Karpas-422 (cell line): Measurements from ENCODE around the gene PER1. TPM values are rescaled to one million over a fixed set of nuclear protein-coding genes. Genes with fewer than 3 reads are reported as not detected.
A peak's percentile ranks its signal among the peaks of the same experiment; 100 is the strongest.

Experiments
- DNase-seq: peaks from one replicate; pipeline ENCODE4 v3.0.0-alpha.2; 2015
- H2AFZ ChIP-seq: fragments of 200-600 bp; sonication (generic); 2 replicates; pipeline ENCODE4 v1.6.1; 2014; ENCODE audit warnings: antibody characterized with exemption, low read length, mixed read lengths
- H3K27ac ChIP-seq: fragments of 200-600 bp; sonication (generic); 2 replicates; pipeline ENCODE4 v1.5.1; 2014; ENCODE audit warnings: mild to moderate bottlenecking, low read length, moderate library complexity
- H3K27me3 ChIP-seq: fragments of 200-600 bp; sonication (generic); 2 replicates; pipeline ENCODE4 v1.6.1; 2014; ENCODE audit warnings: low read length, mixed read lengths
- H3K36me3 ChIP-seq: fragments of 200-600 bp; sonication (generic); 2 replicates; pipeline ENCODE4 v1.6.1; 2014; ENCODE audit warnings: low read length, mixed read lengths; ENCODE audit not compliant: insufficient read depth
- H3K4me1 ChIP-seq: fragments of 200-600 bp; sonication (generic); 2 replicates; pipeline ENCODE4 v1.6.1; 2014; ENCODE audit warnings: mild to moderate bottlenecking, low read length, mixed read lengths
- H3K4me2 ChIP-seq: fragments of 200-600 bp; sonication (generic); 2 replicates; pipeline ENCODE4 v1.6.1; 2014; ENCODE audit warnings: low read length, low read depth, mild to moderate bottlenecking; ENCODE audit not compliant: poor library complexity, severe bottlenecking
- H3K4me3 ChIP-seq: fragments of 200-600 bp; sonication (generic); 2 replicates; pipeline ENCODE4 v1.5.1; 2014; ENCODE audit warnings: mild to moderate bottlenecking, antibody characterized with exemption, low read length, mixed read lengths
- H3K79me2 ChIP-seq: fragments of 200-600 bp; sonication (generic); 2 replicates; pipeline ENCODE4 v1.6.1; 2014; ENCODE audit warnings: mild to moderate bottlenecking, low read length, mixed read lengths
- H3K9ac ChIP-seq: fragments of 200-600 bp; sonication (generic); 2 replicates; pipeline ENCODE4 v1.6.0; 2014; ENCODE audit warnings: low read length
- H3K9me2 ChIP-seq: fragments of 200-600 bp; sonication (generic), shearing (Covaris generic); replicated peaks from 2 replicates; pipeline ENCODE4 v1.6.0; 2014; ENCODE audit warnings: mild to moderate bottlenecking, low read length, moderate library complexity; ENCODE audit not compliant: insufficient read depth
- H3K9me3 ChIP-seq: fragments of 300-700, 200-600 bp; sonication (generic); 2 replicates; pipeline ENCODE4 v1.6.1; 2014; ENCODE audit warnings: low read length, mixed read lengths
- H4K20me1 ChIP-seq: fragments of 200-600 bp; sonication (generic); 2 replicates; pipeline ENCODE4 v1.6.1; 2014; ENCODE audit warnings: mild to moderate bottlenecking, antibody characterized with exemption, low read length, low read depth; ENCODE audit not compliant: insufficient read depth
- total RNA-seq: library from RNA; depleted of rRNA; stranded (reverse); fragments of >200 nt; shearing (Covaris generic); gene quantifications from 2 replicates; pipeline ENCODE4 v1.2.3, GENCODE V29; 2014; ENCODE audit warnings: low replicate concordance

The PER1 gene
- total RNA-seq, 1 experiment from 2014 or later, result 24.0 TPM

DNA sequence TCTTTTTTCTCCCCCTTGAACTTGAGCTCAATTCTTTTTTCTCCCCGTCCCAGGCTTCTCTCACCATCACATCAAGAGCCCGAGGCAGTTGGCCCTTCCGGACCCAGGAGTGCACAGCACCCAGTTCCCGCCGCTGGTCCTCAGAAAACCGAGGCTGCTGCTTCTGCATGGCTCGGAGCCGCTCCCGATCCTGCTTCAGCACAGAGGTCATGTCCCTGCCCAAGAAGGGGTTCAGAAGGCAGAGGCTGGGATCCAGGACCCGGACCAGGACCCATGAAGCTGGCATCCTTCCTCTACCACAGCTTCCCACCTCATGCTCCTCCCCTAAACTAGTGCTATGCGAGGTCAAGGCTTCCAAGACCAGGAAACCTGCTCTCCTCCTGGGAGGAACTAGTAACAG is 10.5 kb downstream of the PER1 start:
- H3K79me2 ChIP-seq, result no peaks in the 10 kb centered on the region
- no peak overlapping the region for H3K27ac ChIP-seq
- H4K20me1 ChIP-seq, result no peaks in the 10 kb centered on the region
- H3K9me2 ChIP-seq, result no peaks in the 10 kb centered on the region
- no peak overlapping the region for H2AFZ ChIP-seq
- no peak overlapping the region for H3K4me2 ChIP-seq
- H3K36me3 ChIP-seq, result no peaks in the 10 kb centered on the region
- no peak overlapping the region for H3K4me3 ChIP-seq
- H3K9me3 ChIP-seq, result no peaks in the 10 kb centered on the region
- no peak overlapping the region for H3K9ac ChIP-seq
- H3K27me3 ChIP-seq, result no peaks in the 10 kb centered on the region
- H3K4me1 ChIP-seq, result peaks cover 18% of the 10 kb centered on the region
- DNase-seq, result no peak

GRCh38 chr17:8141045-8141444 is 11.2 kb downstream of the PER1 start:
- H3K9me3 ChIP-seq, result no peaks in the 10 kb centered on the region
- H4K20me1 ChIP-seq, result no peaks in the 10 kb centered on the region
- H3K4me1 ChIP-seq, result peaks cover 18% of the 10 kb centered on the region
- no peak overlapping the region for H2AFZ ChIP-seq
- no peaks in the 10 kb centered on the region for H3K79me2 ChIP-seq
- H3K4me3 ChIP-seq, result no peak overlapping the region
- no peaks in the 10 kb centered on the region for H3K9me2 ChIP-seq
- H3K27ac ChIP-seq, result no peak overlapping the region
- H3K4me2 ChIP-seq, result no peak overlapping the region
- no peaks in the 10 kb centered on the region for H3K36me3 ChIP-seq
- no peak for DNase-seq
- H3K9ac ChIP-seq, result no peak overlapping the region
- no peaks in the 10 kb centered on the region for H3K27me3 ChIP-seq

DNA sequence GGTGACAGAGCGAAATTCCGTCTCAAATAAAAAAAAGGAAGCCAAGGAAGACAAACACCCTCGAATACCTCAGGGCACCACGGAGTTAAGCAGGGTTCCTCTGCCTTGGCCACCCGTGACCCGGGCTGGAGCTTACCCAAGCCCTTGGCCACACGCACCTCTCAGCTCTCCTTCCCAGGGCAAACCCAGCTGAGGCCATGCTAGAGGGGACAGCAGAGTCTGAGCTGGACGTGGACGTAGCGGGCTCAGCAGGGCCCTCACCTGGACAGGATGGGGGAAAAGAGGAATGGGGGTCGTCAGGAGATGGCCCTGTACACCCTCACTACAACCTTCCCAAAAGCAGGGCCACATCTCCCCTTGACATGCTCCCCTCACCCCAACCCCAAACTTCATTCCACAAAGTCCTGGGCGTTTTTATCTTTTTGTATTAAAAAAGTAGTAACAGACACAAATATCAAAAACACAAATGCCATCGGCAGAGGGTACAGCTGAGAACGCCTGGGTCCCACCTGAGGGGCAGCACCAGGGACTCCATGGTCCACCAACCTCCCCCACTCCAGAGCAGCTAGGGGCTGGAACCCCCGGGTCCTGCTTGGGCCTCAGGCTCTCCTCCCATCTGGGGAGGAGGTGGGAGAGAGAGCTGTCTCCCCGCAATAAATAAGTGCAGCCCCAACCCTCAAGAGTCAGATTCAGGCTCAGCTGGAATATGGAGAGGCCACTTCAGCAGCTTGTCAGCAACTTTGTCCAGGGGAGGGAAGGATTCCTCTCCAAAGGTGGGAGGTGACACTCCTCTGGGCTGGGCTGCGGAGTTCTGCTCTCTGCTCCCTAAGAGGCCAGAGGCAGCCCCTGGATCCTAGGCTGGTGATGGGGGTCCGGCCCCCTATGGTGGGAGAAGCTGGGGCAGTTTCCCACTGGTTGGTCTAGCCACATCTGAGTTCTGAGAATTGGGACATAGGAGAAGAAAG is 11.9 kb downstream of the PER1 start:
- Histone ChIP-seq H3K27ac (no peak overlapping the region), H3K36me3 (no peaks in the 10 kb centered on the region), H3K4me3 (no peak overlapping the region), H3K9me2 (no peaks in the 10 kb centered on the region), H3K79me2 (no peaks in the 10 kb centered on the region), H2AFZ (no peak overlapping the region), H3K4me2 (no peak overlapping the region), H4K20me1 (no peaks in the 10 kb centered on the region), H3K9me3 (no peaks in the 10 kb centered on the region), H3K4me1 (peaks cover 18% of the 10 kb centered on the region), H3K9ac (no peak overlapping the region), H3K27me3 (no peaks in the 10 kb centered on the region)
- no peak for DNase-seq

GRCh38 chr17:8138672-8139371 is 13.4 kb downstream of the PER1 start:
- H4K20me1 ChIP-seq, result no peaks in the 10 kb centered on the region
- peaks cover 18% of the 10 kb centered on the region for H3K4me1 ChIP-seq
- H3K27me3 ChIP-seq, result no peaks in the 10 kb centered on the region
- DNase-seq, result peak; percentile 99
- H3K36me3 ChIP-seq, result no peaks in the 10 kb centered on the region
- H3K9me2 ChIP-seq, result no peaks in the 10 kb centered on the region
- H2AFZ ChIP-seq, result peak overlapping the region; percentile 94
- peak overlapping the region; percentile 85 for H3K4me2 ChIP-seq
- no peaks in the 10 kb centered on the region for H3K79me2 ChIP-seq
- peak overlapping the region; percentile 68 for H3K9ac ChIP-seq
- H3K27ac ChIP-seq, result peak overlapping the region; percentile 49; the same call in 1 of the 2 replicates
- H3K4me3 ChIP-seq, result peak overlapping the region; percentile 69
- no peaks in the 10 kb centered on the region for H3K9me3 ChIP-seq

DNA sequence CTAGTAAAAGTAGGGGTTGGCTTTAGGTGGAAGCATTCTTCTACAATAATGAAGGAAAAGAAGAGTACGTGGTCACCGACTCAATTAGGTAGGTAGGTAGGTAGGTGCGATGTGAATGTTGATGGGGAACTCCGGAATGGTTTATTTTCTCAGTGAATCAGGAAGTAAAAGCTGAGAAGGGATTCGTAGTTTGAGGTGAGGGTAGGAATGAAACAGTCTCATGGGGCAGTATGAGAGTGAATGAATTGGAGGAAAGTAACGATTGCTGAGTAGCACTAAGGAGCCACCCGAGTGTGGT is 13.9 kb downstream of the PER1 start:
- Histone ChIP-seq H3K4me1 (peaks cover 18% of the 10 kb centered on the region), H3K4me2 (peak overlapping the region; percentile 85), H4K20me1 (no peaks in the 10 kb centered on the region), H3K36me3 (no peaks in the 10 kb centered on the region), H3K4me3 (peak overlapping the region; percentile 69), H3K9me3 (no peaks in the 10 kb centered on the region), H3K27me3 (no peaks in the 10 kb centered on the region), H3K9ac (peak overlapping the region; percentile 58), H3K27ac (no peak overlapping the region), H2AFZ (peak overlapping the region; percentile 48; the same call in 1 of the 2 replicates), H3K79me2 (no peaks in the 10 kb centered on the region), H3K9me2 (no peaks in the 10 kb centered on the region)
- no peak for DNase-seq

DNA sequence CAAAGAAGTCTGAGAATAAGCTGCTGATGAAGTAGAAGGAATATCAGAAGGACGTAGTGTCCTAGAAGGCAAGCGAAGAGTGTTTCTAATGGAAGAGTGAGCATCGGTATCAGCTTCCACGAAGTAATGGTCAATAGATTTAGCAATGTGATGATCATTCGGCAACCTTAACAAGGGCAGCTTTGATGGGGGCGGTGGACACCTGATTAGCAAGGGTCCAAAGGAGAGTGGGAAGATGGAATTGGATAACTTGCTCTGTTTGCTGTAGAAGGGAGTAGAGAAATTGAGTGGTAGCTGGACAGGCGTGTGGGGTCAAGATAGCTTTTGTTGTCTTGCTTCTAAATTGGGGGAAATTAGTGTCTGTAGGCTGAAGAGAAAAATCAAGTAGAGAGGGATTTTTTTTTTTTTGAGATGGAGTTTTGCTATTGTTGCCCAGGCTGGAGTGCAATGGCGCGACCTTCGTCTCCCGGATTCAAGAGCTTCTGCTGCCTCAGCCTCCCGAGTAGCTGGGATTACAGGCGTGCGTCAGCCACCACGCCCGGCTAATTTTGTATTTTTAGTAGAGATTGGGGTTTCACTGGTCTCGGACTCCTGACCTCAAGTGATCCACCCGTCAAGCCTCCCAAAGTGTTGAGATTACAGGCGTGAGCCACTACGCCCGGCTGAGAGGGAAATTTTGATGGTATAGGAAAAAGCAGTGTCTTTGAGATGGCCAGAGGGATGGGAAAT is 14.4 kb downstream of the PER1 start:
- no peaks in the 10 kb centered on the region for H3K36me3 ChIP-seq
- no peaks in the 10 kb centered on the region for H3K27me3 ChIP-seq
- no peaks in the 10 kb centered on the region for H3K9me2 ChIP-seq
- H3K4me1 ChIP-seq, result peaks cover 18% of the 10 kb centered on the region
- peak overlapping the region; percentile 58 for H3K9ac ChIP-seq
- H3K27ac ChIP-seq, result no peak overlapping the region
- H3K79me2 ChIP-seq, result no peaks in the 10 kb centered on the region
- no peaks in the 10 kb centered on the region for H4K20me1 ChIP-seq
- H3K4me2 ChIP-seq, result peak overlapping the region; percentile 85
- H3K4me3 ChIP-seq, result peak overlapping the region; percentile 69
- DNase-seq, result no peak
- H3K9me3 ChIP-seq, result no peaks in the 10 kb centered on the region
- peak overlapping the region; percentile 48; the same call in 1 of the 2 replicates for H2AFZ ChIP-seq

DNA sequence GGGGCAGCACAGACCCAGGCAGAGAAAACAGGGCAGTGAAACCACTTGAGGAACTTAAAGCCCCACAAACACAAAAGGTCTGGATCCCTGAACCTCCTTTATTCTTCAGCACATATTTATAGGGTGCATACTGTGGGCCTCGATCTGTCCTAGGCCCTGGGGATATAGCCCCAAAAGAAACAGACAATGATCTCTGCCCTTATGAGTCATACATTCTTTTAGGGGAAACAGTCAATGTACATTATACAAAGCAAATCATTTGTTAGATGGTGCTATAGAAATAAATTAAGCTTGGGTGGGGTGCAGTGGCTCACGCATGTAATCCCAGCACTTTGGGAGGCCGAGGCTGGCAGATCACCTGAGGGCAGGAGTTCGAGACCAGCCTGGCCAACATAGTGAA is 18.3 kb downstream of the PER1 start:
- Histone ChIP-seq H4K20me1 (no peaks in the 10 kb centered on the region), H3K27ac (no peak overlapping the region), H3K27me3 (no peaks in the 10 kb centered on the region), H3K9me2 (no peaks in the 10 kb centered on the region), H3K4me2 (no peak overlapping the region), H3K79me2 (no peaks in the 10 kb centered on the region), H3K4me3 (no peak overlapping the region), H2AFZ (no peak overlapping the region), H3K9me3 (no peaks in the 10 kb centered on the region), H3K4me1 (peaks cover 11% of the 10 kb centered on the region), H3K36me3 (no peaks in the 10 kb centered on the region), H3K9ac (no peak overlapping the region)
- no peak for DNase-seq

DNA sequence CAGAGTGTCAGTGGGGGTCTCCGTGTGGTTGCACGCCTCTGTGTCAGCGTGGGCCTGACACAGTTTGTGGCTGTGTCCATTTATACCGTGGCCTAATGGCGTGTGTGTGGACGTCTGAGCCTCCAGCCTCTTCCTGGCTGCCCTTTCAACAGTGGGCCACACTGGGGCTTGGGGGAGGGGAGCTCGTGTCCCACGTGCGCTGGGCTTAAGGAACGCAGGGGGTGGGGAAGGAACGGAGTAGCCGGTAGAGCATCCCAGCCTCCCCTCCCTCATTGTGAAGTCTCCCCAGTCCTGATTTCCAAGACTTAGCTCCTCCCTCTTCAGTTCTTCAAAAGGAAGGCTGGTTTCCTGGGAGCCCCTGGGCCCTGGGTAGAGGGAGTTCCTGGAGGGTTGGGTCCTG is 18.8 kb downstream of the PER1 start:
- Histone ChIP-seq H3K9ac (no peak overlapping the region), H3K27me3 (no peaks in the 10 kb centered on the region), H4K20me1 (no peaks in the 10 kb centered on the region), H3K4me1 (peaks cover 12% of the 10 kb centered on the region), H3K27ac (no peak overlapping the region), H3K36me3 (no peaks in the 10 kb centered on the region), H3K79me2 (no peaks in the 10 kb centered on the region), H3K9me2 (no peaks in the 10 kb centered on the region), H3K4me3 (no peak overlapping the region), H3K4me2 (no peak overlapping the region), H2AFZ (no peak overlapping the region), H3K9me3 (no peaks in the 10 kb centered on the region)
- no peak for DNase-seq
